PFSK-1 (cell line): ENCODE data around the gene RTRAF.

Experiments used
- REST ChIP-seq, 2 experiments: IDR thresholded peaks; 2 replicates each; pipeline versions ENCODE4 v1.6.1 to v1.8.0; 2011 to 2012; ENCODE audit warnings: low read depth in 2 of 2, low read length in 2 of 2, control low read depth in 1 of 2, inconsistent platforms in 1 of 2, mild to moderate bottlenecking in 1 of 2, moderate library complexity in 1 of 2; ENCODE audit not compliant: insufficient read depth in 1 of 2
- SIN3A ChIP-seq: IDR thresholded peaks from 2 replicates; pipeline ENCODE4 v1.6.1; 2012; ENCODE audit warnings: mild to moderate bottlenecking, low read length, moderate library complexity, borderline replicate concordance; ENCODE audit not compliant: insufficient read depth

DNA sequence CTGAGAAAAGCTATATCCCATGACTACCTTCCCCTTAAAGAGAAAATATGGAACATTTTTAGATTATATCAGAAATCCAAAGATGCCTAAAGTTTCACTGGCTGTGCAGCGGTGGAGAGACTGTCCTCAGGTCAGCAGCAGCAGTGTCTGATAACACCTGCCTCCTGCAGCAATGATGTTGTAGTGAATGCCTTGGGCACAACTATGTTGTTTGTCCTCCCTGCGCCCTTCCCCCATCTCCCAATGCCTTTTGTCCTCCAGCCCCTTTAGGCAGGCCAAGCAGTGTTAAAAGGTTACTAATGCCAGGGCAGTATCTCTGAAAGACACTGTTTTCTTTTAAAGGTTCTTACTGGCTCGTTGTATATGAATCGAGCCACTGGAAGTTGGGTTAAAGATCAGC is 13.2 kb downstream of the RTRAF start:
- TF ChIP-seq REST (IDR thresholded peaks at IDR 0.05; ENCODE audit: insufficient read depth in 1 of 2, low read depth in 2 of 2, low read length in 2 of 2) = no peak
- no peak for TF ChIP-seq SIN3A
